HEK293T (cell line): ENCODE results near the gene FAM177A1.
"Not testable (repeated sequence)": the region's sequence is repeated elsewhere in the genome, so short reads cannot be mapped to it uniquely, and the experiment has no call there.

Source experiments
- CTCF ChIA-PET: fragments of 350-600 bp; formaldehyde crosslinking; extraction: SDS; loops from one replicate; lab custom pipeline; 2021; ENCODE audit warnings: antibody characterized with exemption, inconsistent platforms; lab: Yijun Ruan, JAX
- POLR2A ChIA-PET: fragments of 350-600 bp; formaldehyde crosslinking; extraction: SDS; loops from one replicate; lab custom pipeline; 2020; ENCODE audit warnings: antibody characterized with exemption, inconsistent platforms; lab: Yijun Ruan, JAX
- DNase-seq: peaks from one replicate; pipeline ENCODE4 v3.0.0; 2012; ENCODE audit warnings: mixed read lengths; ENCODE audit errors: extremely low spot score
- ARNT ChIP-seq: fragments of 450-650 bp; IDR thresholded peaks from 2 replicates; pipeline ENCODE4 v1.6.1; 2017; ENCODE audit warnings: mild to moderate bottlenecking
- BHLHE40 ChIP-seq: fragments of 450-650 bp; IDR thresholded peaks from 2 replicates; pipeline ENCODE4 v1.6.1; 2016; ENCODE audit warnings: mild to moderate bottlenecking, moderate library complexity, borderline replicate concordance
- CTBP1 ChIP-seq: fragments of 450-650 bp; IDR thresholded peaks from 2 replicates; pipeline ENCODE4 v1.6.1; 2016; ENCODE audit warnings: borderline replicate concordance
- ELF4 ChIP-seq: fragments of 450-650 bp; IDR thresholded peaks from 2 replicates; pipeline ENCODE4 v1.6.1; 2017; ENCODE audit warnings: antibody characterized with exemption
- FOXA1 ChIP-seq: fragments of 450-650 bp; IDR thresholded peaks from 2 replicates; pipeline ENCODE4 v1.6.1; 2016; ENCODE audit warnings: mild to moderate bottlenecking
- FOXK2 ChIP-seq: fragments of 450-650 bp; IDR thresholded peaks from 2 replicates; pipeline ENCODE4 v1.6.1; 2016; ENCODE audit warnings: mild to moderate bottlenecking
- FOXM1 ChIP-seq: fragments of 450-650 bp; IDR thresholded peaks from 2 replicates; pipeline ENCODE4 v1.6.1; 2017; ENCODE audit warnings: mild to moderate bottlenecking, borderline replicate concordance
- HDGF ChIP-seq: fragments of 450-650 bp; IDR thresholded peaks from 2 replicates; pipeline ENCODE4 v1.6.1; 2017; ENCODE audit warnings: antibody characterized with exemption, borderline replicate concordance
- L3MBTL2 ChIP-seq: fragments of 450-650 bp; conservative IDR thresholded peaks from 2 replicates; pipeline ENCODE4 v1.6.1; 2016; ENCODE audit warnings: mild to moderate bottlenecking
- LEF1 ChIP-seq: fragments of 450-650 bp; IDR thresholded peaks from 2 replicates; pipeline ENCODE4 v1.6.1; 2017; ENCODE audit warnings: mild to moderate bottlenecking, borderline replicate concordance
- NFRKB ChIP-seq: fragments of 450-650 bp; IDR thresholded peaks from 2 replicates; pipeline ENCODE4 v1.6.1; 2016; ENCODE audit warnings: mild to moderate bottlenecking, moderate library complexity
- PKNOX1 ChIP-seq: fragments of 450-650 bp; IDR thresholded peaks from 2 replicates; pipeline ENCODE4 v1.6.1; 2016
- SP1 ChIP-seq: fragments of 450-650 bp; IDR thresholded peaks from 2 replicates; pipeline ENCODE4 v1.6.1; 2017
- SUZ12 ChIP-seq: fragments of 450-650 bp; IDR thresholded peaks from 2 replicates; pipeline ENCODE4 v1.6.1; 2016; ENCODE audit warnings: mild to moderate bottlenecking
- TARDBP ChIP-seq: fragments of 450-650 bp; IDR thresholded peaks from 2 replicates; pipeline ENCODE4 v1.6.1; 2016
- ZNF384 ChIP-seq: fragments of 450-650 bp; IDR thresholded peaks from 2 replicates; pipeline ENCODE4 v1.6.1; 2016

The FAM177A1 gene

GRCh38 chr14:35047976-35048513 lies 2.0 kb downstream of the FAM177A1 start:
- ChIA-PET POLR2A (interaction anchor here (0.7 to 3.2 kb wide), 2 partner anchors 20 to 65 kb away, joined by 3 to 37 read pairs; partner anchors contain the start of gene SRP54), CTCF (interaction anchor here (0.6 kb wide), 1 partner anchor 100 kb away, joined by 3 read pairs; no protein-coding TSS in a partner anchor)
- TF ChIP-seq SP1, result no peak
- TF ChIP-seq FOXA1, result no peak
- no peak for TF ChIP-seq L3MBTL2
- no peak for TF ChIP-seq ARNT
- TF ChIP-seq ELF4, result no peak
- no peak for TF ChIP-seq FOXM1
- no peak for TF ChIP-seq HDGF
- no peak for TF ChIP-seq LEF1
- TF ChIP-seq FOXK2, result no peak
- no peak for DNase-seq

- ChIA-PET CTCF (no interaction called here), POLR2A (no interaction called here)
- TF ChIP-seq SP1 (no peak), FOXA1 (no peak), ELF4 (no peak), L3MBTL2 (no peak), SUZ12 (no peak), ARNT (no peak), ZNF384 (no peak), FOXM1 (no peak), LEF1 (no peak)
- no peak for DNase-seq
These were observed 4.6 kb downstream of the FAM177A1 start for GRCh38 chr14:35050652-35051051.

DNA sequence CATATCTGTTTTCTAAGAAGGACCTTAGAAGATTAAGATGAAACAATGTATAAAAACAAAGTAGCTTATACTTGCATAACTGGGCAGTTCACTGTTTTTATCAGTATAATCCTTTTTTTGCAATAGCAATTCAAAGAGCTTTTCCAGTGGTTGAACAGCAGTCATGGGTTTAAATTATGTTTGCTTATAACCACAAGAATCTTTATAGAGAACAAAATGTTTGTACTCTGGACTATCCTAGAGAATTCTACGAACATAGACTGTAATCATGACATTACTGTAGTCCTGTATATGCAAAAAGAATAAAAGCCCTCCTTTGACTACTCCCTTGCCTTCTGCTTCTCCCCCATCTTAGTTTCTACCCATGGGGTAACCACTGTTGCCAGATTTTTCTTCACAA lies 5.7 kb downstream of the FAM177A1 start:
- TF ChIP-seq ARNT (no peak), L3MBTL2 (no peak), SP1 (no peak), NFRKB (no peak), CTBP1 (no peak), HDGF (no peak), PKNOX1 (no peak), BHLHE40 (no peak), FOXK2 (no peak), ZNF384 (no peak), FOXM1 (no peak), ELF4 (no peak), FOXA1 (no peak), LEF1 (no peak)
- DNase-seq, result no peak
- CTCF ChIA-PET, result interaction anchor here (0.7 kb wide), 1 partner anchor 70 kb away, joined by 3 read pairs; the partner anchor contains the start of gene PPP2R3C
- POLR2A ChIA-PET, result interaction anchor here (0.6 kb wide), 1 partner anchor 70 kb away, joined by 3 read pairs; the partner anchor contains the start of gene PPP2R3C

GRCh38 chr14:35052637-35053036 lies 6.6 kb downstream of the FAM177A1 start:
- ChIA-PET POLR2A (no interaction called here), CTCF (no interaction called here)
- no peak for TF ChIP-seq HDGF
- TF ChIP-seq SP1, result no peak
- no peak for TF ChIP-seq FOXM1
- TF ChIP-seq TARDBP, result no peak
- no peak for TF ChIP-seq FOXA1
- TF ChIP-seq BHLHE40, result no peak
- no peak for TF ChIP-seq NFRKB
- DNase-seq, result no peak

- DNase-seq, CTCF ChIA-PET: not testable (repeated sequence)
- POLR2A ChIA-PET, result interaction anchor here (2.3 kb wide), 1 partner anchor 15 kb away, joined by 7 read pairs; the partner anchor contains the start of gene FAM177A1
These were observed 15.2 kb downstream of the FAM177A1 start for GRCh38 chr14:35061113-35061791.

DNA sequence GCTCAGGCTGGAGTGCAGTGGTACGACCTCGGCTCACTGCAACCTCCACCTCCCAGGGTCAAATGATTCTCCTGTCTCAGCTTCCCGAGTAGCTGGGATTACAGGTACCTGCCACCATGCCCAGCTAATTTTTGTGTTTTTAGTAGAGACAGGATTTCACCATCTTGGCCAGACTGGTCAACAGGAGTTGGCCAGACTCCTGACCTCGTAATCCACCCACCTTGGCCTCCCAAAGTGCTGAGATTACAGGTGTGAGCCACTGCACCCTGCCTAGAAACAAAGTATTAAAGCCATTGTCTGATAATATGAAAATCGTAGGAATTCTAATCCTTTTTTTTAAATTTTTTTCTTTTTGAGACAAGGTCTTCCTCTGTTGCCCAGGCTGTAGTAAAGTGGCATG lies 19.7 kb downstream of the FAM177A1 start:
- POLR2A ChIA-PET, DNase-seq, CTCF ChIA-PET: not testable (repeated sequence)

- DNase-seq, result no peak
These were observed 22.4 kb downstream of the FAM177A1 start for GRCh38 chr14:35068238-35069012.

More at GRCh38 chr14:35068238-35069012, 22.4 kb downstream of the FAM177A1 start:
- TF ChIP-seq CTBP1 (no peak), L3MBTL2 (no peak), TARDBP (no peak), FOXK2 (no peak), SUZ12 (no peak), PKNOX1 (no peak), FOXM1 (no peak), SP1 (no peak), FOXA1 (no peak), ZNF384 (no peak), BHLHE40 (no peak)
- CTCF ChIA-PET, result interaction anchor here (0.8 kb wide), 1 partner anchor 55 kb away, joined by 3 read pairs; no protein-coding TSS in a partner anchor
- POLR2A ChIA-PET, result interaction anchor here (1.1 kb wide), 1 partner anchor 21 kb away, joined by 3 read pairs; no protein-coding TSS in a partner anchor
